HepG2 (cell line): ENCODE data around the gene CEMP1. TPM values are rescaled to one million over a fixed set of nuclear protein-coding genes. Genes with fewer than 3 reads are reported as not detected.
"Not testable (repeated sequence)": the region's sequence is repeated elsewhere in the genome, so short reads cannot be mapped to it uniquely, and the experiment has no call there.

ENCODE experiments used
- ATAC-seq: fragments of 200-7000 bp; cut with Tn5 transposase; 3 replicates; pipeline ENCODE4 v1.9.1; 2020; ENCODE audit warnings: mild to moderate bottlenecking, moderate library complexity
- BruUV-seq: library from RNA; stranded (reverse); fragments of 400-500 nt; replicated peaks from 2 replicates; lab custom pipeline; 2021; lab: Mats Ljungman, UMichigan
- CTCF ChIA-PET: fragments of 300-600 bp; formaldehyde crosslinking; extraction: SDS; loops from one replicate; lab custom pipeline; 2021; ENCODE audit warnings: low total read pairs, inconsistent platforms, low intra/inter-chr PET ratio; lab: Yijun Ruan, JAX
- POLR2A ChIA-PET: fragments of 350-600 bp; sonication (Branson Sonifier 250); formaldehyde crosslinking; loops from one replicate; lab custom pipeline; 2020; ENCODE audit warnings: antibody characterized with exemption, inconsistent platforms; lab: Yijun Ruan, JAX
- DNase-seq: peaks from one replicate; pipeline ENCODE4 v3.0.0-alpha.2; 2015; ENCODE audit warnings: low spot score
- FAIRE-seq: peaks from 3 replicates; lab custom pipeline; 2011; peaks lifted over from hg19 to GRCh38; lab: Jason Lieb, UNC
- H2AFZ ChIP-seq: one replicate; pipeline ENCODE4 v1.6.1; 2011; ENCODE audit warnings: low read length, inconsistent platforms
- H3K27ac ChIP-seq: fragments of 300-600 bp; 3 replicates; pipeline ENCODE4 v1.8.0; 2011; ENCODE audit warnings: mixed run types, mild to moderate bottlenecking, mixed read lengths, low read length, inconsistent platforms; ENCODE audit not compliant: insufficient read depth; ENCODE audit errors: extremely low read length
- H3K27me3 ChIP-seq, 2 experiments: fragments of 200-600 bp in 1 of 2; 2 replicates in 1 of 2; 3 replicates in 1 of 2; pipeline versions ENCODE4 v1.6.0 to v1.8.0; 2011; ENCODE audit warnings: low read length in 2 of 2, mild to moderate bottlenecking in 2 of 2, moderate library complexity in 2 of 2, inconsistent platforms in 1 of 2; ENCODE audit not compliant: insufficient read depth in 2 of 2, control insufficient read depth in 1 of 2
- H3K36me3 ChIP-seq, 2 experiments: fragments of 200-600 bp in 1 of 2; replicated peaks in 1 of 2; 2 replicates in 1 of 2; 3 replicates in 1 of 2; pipeline versions ENCODE4 v1.5.1 to v1.8.0; 2011; ENCODE audit warnings: low read length in 2 of 2, inconsistent platforms in 1 of 2; ENCODE audit not compliant: insufficient read depth in 2 of 2, control insufficient read depth in 1 of 2
- H3K4me1 ChIP-seq: 2 replicates; pipeline ENCODE4 v1.5.1; 2012; ENCODE audit warnings: low read length, inconsistent platforms; ENCODE audit not compliant: insufficient read depth
- H3K4me2 ChIP-seq: 2 replicates; pipeline ENCODE4 v1.6.0; 2011; ENCODE audit warnings: low read depth, low read length, inconsistent platforms
- H3K4me3 ChIP-seq, 3 experiments: fragments of 200-600 bp in 1 of 3; sonication (generic), shearing (Covaris generic) in 1 of 3; replicated peaks in 1 of 3; 2 replicates each; pipeline ENCODE4 v1.5.1; 2011 to 2016; ENCODE audit warnings: low read length in 3 of 3, inconsistent platforms in 2 of 3, low read depth in 2 of 3, mild to moderate bottlenecking in 2 of 3, control low read depth in 1 of 3, mixed read lengths in 1 of 3; ENCODE audit not compliant: insufficient read depth in 1 of 3
- H3K79me2 ChIP-seq: one replicate; pipeline ENCODE4 v1.6.1; 2011; ENCODE audit warnings: low read length, inconsistent platforms; ENCODE audit not compliant: insufficient read depth
- H3K9ac ChIP-seq: 2 replicates; pipeline ENCODE4 v1.6.0; 2011; ENCODE audit warnings: mild to moderate bottlenecking, low read depth, low read length, inconsistent platforms; ENCODE audit not compliant: insufficient read depth
- H3K9me3 ChIP-seq: 2 replicates; pipeline ENCODE4 v1.5.1; 2012; ENCODE audit warnings: mild to moderate bottlenecking, low read length
- H4K20me1 ChIP-seq: 2 replicates; pipeline ENCODE4 v1.6.0; 2011; ENCODE audit warnings: inconsistent platforms, mild to moderate bottlenecking, low read length, moderate library complexity; ENCODE audit not compliant: insufficient read depth
- GATAD2A ChIP-seq: IDR thresholded peaks from 2 replicates; pipeline ENCODE4 v1.6.1; 2016
- HOXA3 ChIP-seq: sonication (generic); formaldehyde crosslinking; IDR thresholded peaks from 2 replicates; pipeline ENCODE4 v1.5.0; 2020; ENCODE audit warnings: missing genetic modification reagents
- KDM2A ChIP-seq: sonication (generic); formaldehyde crosslinking; IDR thresholded peaks from 2 replicates; pipeline ENCODE4 v1.4.0; 2020; ENCODE audit warnings: low read depth, missing genetic modification reagents, borderline replicate concordance
- MAFF ChIP-seq: IDR thresholded peaks from 2 replicates; pipeline ENCODE4 v1.6.1; 2011; ENCODE audit warnings: low read depth, low read length, improper control_type of control experiment
- PHF5A ChIP-seq: IDR thresholded peaks from one replicate; pipeline ENCODE4 v1.6.1; 2018; ENCODE audit warnings: low read depth, missing genetic modification reagents; ENCODE audit not compliant: unreplicated experiment
- SAP130 ChIP-seq: IDR thresholded peaks from 2 replicates; pipeline ENCODE4 v1.6.1; 2016; ENCODE audit warnings: low read depth
- STAG1 ChIP-seq: sonication (generic); formaldehyde crosslinking; IDR thresholded peaks from 2 replicates; pipeline ENCODE4 v1.4.0; 2020; ENCODE audit warnings: missing genetic modification reagents
- ZNF720 ChIP-seq: sonication (generic); formaldehyde crosslinking; IDR thresholded peaks from 2 replicates; pipeline ENCODE4 v1.4.0; 2020; ENCODE audit warnings: missing genetic modification reagents
- WGBS: methylation state at CpG from one replicate; pipeline ENCODE4 v1.1.6; 2017; ENCODE audit warnings: low lambda C conversion rate; 5-methylcytosine and 5-hydroxymethylcytosine counted together
- in situ Hi-C: cut with HindIII; loops from 2 replicates; pipeline ENCODE4 v1.10.0; 2017; ENCODE audit warnings: low pct_unique_long_range_greater_than_20kb; ENCODE audit not compliant: extremely low pct_ligation_motif_present
- intact Hi-C: fragments of 100-400 bp; cut with micrococcal nuclease; formaldehyde crosslinking; loops from one replicate; pipeline ENCODE4 v1.10.0; 2022; ENCODE audit not compliant: unreplicated experiment
- polyA plus RNA-seq, 8 experiments: library from polyadenylated mRNA; depleted of rRNA in 3 of 8; stranded (reverse) in 7 of 8; unstranded in 1 of 8; fragments of >200 nt; fragmentation: Illumina TruSeq in 4 of 8; extraction: Trizol in 4 of 8; gene quantifications; 2 replicates each; pipeline versions ENCODE4 v1.2.1 to v1.2.3, GENCODE V29; 2011 to 2016; ENCODE audit warnings: low read depth in 4 of 8, missing spikeins in 1 of 8, mixed read lengths in 1 of 8; ENCODE audit not compliant: insufficient read depth in 1 of 8
- total RNA-seq, 5 experiments: library from RNA; depleted of rRNA; stranded (reverse); fragments of >200 nt; fragmentation: Illumina TruSeq; extraction: Trizol; gene quantifications; 2 replicates each; pipeline ENCODE4 v1.2.3, GENCODE V29; 2016; ENCODE audit warnings: low read depth in 1 of 5
- TF ChIP-seq, protein P1 (sequence below): sonication (generic); formaldehyde crosslinking; IDR thresholded peaks from 2 replicates; pipeline ENCODE4 v1.5.0; 2020; ENCODE audit warnings: mild to moderate bottlenecking, missing genetic modification reagents, moderate library complexity
- TF ChIP-seq, protein P2 (sequence below): sonication (generic); formaldehyde crosslinking; IDR thresholded peaks from 2 replicates; pipeline ENCODE4 v1.4.0; 2020; ENCODE audit warnings: missing genetic modification reagents

Gene CEMP1
- total and polyA plus RNA-seq, 2 of the 13 experiments (the other 11 are each of a cell fraction or from before 2014, with no cell fraction given): not detected

DNA sequence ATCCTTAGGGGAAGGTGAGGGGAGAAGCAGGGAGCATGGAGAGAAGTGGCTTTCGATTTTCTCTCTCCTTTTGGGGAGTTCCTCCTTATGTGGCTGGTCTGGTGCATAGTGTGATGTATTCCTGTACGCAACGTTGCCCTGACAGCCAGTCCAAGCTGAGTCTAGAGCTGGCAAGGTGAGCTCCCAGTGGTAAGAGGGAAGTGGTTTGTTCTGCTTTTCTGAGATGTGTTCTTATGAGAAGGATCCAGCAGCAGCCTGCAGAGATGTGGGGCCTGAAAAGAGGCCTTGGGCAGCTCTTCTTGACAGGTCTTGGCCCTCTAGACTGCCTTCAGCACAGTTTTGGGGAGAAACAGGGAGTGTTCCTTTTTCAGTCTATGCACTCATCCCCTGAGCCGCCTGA is 9.7 kb upstream of the CEMP1 start:
- H3K27me3 ChIP-seq, ATAC-seq, BruUV-seq, CTCF ChIA-PET, FAIRE-seq, H2AFZ ChIP-seq, DNase-seq, H3K9me3 ChIP-seq, H3K9ac ChIP-seq, intact Hi-C loops, H4K20me1 ChIP-seq, H3K4me3 ChIP-seq, in situ Hi-C loops, H3K36me3 ChIP-seq: not testable (repeated sequence)
- Histone ChIP-seq H3K4me2 (peak overlapping the region; percentile 61), H3K79me2 (peaks cover 47% of the 10 kb centered on the region), H3K4me1 (peaks cover 60% of the 10 kb centered on the region), H3K27ac (peak overlapping the region; percentile 63)
- peak; percentile 5 for TF ChIP-seq PHF5A (CRISPR knock-in tag)
- WGBS: 50% methylated on average over 1 of the region's 4 CpGs
- POLR2A ChIA-PET: interaction anchor here (1.2 kb wide), 1 partner anchor 11 kb away, joined by 5 read pairs; no protein-coding TSS in a partner anchor

DNA sequence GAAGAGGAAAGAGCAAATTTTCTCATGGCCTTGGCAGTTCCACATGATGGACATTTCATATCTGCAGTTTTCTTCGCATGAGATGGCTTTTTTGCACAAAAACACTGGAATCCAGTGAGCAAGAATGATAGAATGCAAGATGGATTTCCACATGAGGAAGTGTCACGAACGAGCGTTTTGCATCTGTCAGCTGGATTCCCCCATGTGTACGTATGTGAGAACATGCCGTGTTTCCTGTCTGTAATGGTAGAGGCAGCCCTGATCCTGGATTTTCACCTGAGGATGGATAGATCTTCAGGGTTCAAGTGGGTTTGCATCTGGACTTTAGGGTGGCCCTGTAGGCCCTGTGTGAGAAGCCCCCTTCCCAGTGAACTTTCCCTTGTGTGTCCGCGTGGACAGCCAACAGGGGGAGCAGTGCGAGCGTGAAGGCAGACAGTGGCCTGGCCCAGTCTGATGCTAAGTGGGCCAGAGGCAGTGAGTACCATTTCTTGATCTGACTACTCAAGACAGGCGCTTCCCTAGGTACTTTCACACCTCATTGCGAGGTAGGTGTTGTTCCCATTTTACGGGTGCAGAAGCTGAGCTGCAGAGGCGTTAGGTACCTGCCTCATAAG is 8.7 kb upstream of the CEMP1 start:
- intact Hi-C loops, H3K9ac ChIP-seq, H3K9me3 ChIP-seq, H2AFZ ChIP-seq, CTCF ChIA-PET, H3K36me3 ChIP-seq, H4K20me1 ChIP-seq, H3K27me3 ChIP-seq, in situ Hi-C loops, H3K27ac ChIP-seq, BruUV-seq, DNase-seq: not testable (repeated sequence)
- POLR2A ChIA-PET: interaction anchor here (1.2 kb wide), 1 partner anchor 12 kb away, joined by 5 read pairs; no protein-coding TSS in a partner anchor
- FAIRE-seq (peak; percentile 15), ATAC-seq (peak; percentile 11; the same call in 1 of the 3 replicates)
- whole genome bisulfite sequencing: 78% methylated on average over 10 of the region's 14 CpGs
- Histone ChIP-seq H3K79me2 (peaks cover 37% of the 10 kb centered on the region), H3K4me2 (peak overlapping the region; percentile 61; the same call in 1 of the 2 replicates), H3K4me1 (peaks cover 63% of the 10 kb centered on the region), H3K4me3 (0 out of 6 replicates have a peak overlapping the region, but pooled peaks of 1 of the 3 experiments have one; percentile 67)
- TF ChIP-seq SAP130 (CRISPR knock-in tag) (peak; percentile 59), KDM2A (0 out of 2 replicates have a peak, but pooled peaks have one; percentile 31), HOXA3 (CRISPR knock-in tag) (0 out of 2 replicates have a peak, but pooled peaks have one; percentile 15), ZNF720 (0 out of 2 replicates have a peak, but pooled peaks have one; percentile 51), MAFF (0 out of 2 replicates have a peak, but pooled peaks have one; percentile 20), STAG1 (peak; percentile 62), GATAD2A (CRISPR knock-in tag) (peak; percentile 54)
- TF ChIP-seq, protein P1, sequence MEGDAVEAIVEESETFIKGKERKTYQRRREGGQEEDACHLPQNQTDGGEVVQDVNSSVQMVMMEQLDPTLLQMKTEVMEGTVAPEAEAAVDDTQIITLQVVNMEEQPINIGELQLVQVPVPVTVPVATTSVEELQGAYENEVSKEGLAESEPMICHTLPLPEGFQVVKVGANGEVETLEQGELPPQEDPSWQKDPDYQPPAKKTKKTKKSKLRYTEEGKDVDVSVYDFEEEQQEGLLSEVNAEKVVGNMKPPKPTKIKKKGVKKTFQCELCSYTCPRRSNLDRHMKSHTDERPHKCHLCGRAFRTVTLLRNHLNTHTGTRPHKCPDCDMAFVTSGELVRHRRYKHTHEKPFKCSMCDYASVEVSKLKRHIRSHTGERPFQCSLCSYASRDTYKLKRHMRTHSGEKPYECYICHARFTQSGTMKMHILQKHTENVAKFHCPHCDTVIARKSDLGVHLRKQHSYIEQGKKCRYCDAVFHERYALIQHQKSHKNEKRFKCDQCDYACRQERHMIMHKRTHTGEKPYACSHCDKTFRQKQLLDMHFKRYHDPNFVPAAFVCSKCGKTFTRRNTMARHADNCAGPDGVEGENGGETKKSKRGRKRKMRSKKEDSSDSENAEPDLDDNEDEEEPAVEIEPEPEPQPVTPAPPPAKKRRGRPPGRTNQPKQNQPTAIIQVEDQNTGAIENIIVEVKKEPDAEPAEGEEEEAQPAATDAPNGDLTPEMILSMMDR (CRISPR knock-in tag): peak; percentile 62
- TF ChIP-seq, protein P2, sequence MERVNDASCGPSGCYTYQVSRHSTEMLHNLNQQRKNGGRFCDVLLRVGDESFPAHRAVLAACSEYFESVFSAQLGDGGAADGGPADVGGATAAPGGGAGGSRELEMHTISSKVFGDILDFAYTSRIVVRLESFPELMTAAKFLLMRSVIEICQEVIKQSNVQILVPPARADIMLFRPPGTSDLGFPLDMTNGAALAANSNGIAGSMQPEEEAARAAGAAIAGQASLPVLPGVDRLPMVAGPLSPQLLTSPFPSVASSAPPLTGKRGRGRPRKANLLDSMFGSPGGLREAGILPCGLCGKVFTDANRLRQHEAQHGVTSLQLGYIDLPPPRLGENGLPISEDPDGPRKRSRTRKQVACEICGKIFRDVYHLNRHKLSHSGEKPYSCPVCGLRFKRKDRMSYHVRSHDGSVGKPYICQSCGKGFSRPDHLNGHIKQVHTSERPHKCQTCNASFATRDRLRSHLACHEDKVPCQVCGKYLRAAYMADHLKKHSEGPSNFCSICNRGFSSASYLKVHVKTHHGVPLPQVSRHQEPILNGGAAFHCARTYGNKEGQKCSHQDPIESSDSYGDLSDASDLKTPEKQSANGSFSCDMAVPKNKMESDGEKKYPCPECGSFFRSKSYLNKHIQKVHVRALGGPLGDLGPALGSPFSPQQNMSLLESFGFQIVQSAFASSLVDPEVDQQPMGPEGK: peak; percentile 30
